ENCODE measurements around the gene HS1BP3. TPM values are rescaled to one million over a fixed set of nuclear protein-coding genes. Genes with fewer than 3 reads are reported as not detected.

HS1BP3 gene
- total RNA-seq, 1 experiment from 2014 or later = 15.9 TPM

GRCh38 chr2:20600756-20601325 is 50.1 kb downstream of the HS1BP3 start:
- no peak for DNase-seq (ENCODE audit: low read depth)

GRCh38 chr2:20599861-20600461 is 50.9 kb downstream of the HS1BP3 start:
- DNase-seq (ENCODE audit: low read depth) = peak; percentile 72

GRCh38 chr2:20599001-20599600 is 51.8 kb downstream of the HS1BP3 start:
- peak; percentile 71 for DNase-seq (ENCODE audit: low read depth)

GRCh38 chr2:20597860-20598183 is 53.1 kb downstream of the HS1BP3 start:
- no peak for DNase-seq (ENCODE audit: low read depth)

GRCh38 chr2:20596973-20597859 is 53.7 kb downstream of the HS1BP3 start:
- DNase-seq (ENCODE audit: low read depth) = peak; percentile 51

- peak; percentile 25 for DNase-seq (ENCODE audit: low read depth)
Observed at GRCh38 chr2:20596193-20596972, 54.5 kb downstream of the HS1BP3 start.

- DNase-seq (ENCODE audit: low read depth) = peak; percentile 95
Observed at GRCh38 chr2:20595439-20596192, 55.3 kb downstream of the HS1BP3 start.

- no peak for DNase-seq (ENCODE audit: low read depth)
Observed at GRCh38 chr2:20594957-20595356, 55.9 kb downstream of the HS1BP3 start.

GRCh38 chr2:20594048-20594750 is 56.7 kb downstream of the HS1BP3 start:
- no peak for DNase-seq (ENCODE audit: low read depth)

- peak; percentile 94 for DNase-seq (ENCODE audit: low read depth)
Observed at GRCh38 chr2:20593072-20594034, 57.5 kb downstream of the HS1BP3 start.

- no peak for DNase-seq (ENCODE audit: low read depth)
Observed at GRCh38 chr2:20592106-20593071, 58.5 kb downstream of the HS1BP3 start.

- DNase-seq (ENCODE audit: low read depth) = peak; percentile 78
Observed at GRCh38 chr2:20590704-20591515, 60.0 kb downstream of the HS1BP3 start.

GRCh38 chr2:20589975-20590703 is 60.8 kb downstream of the HS1BP3 start:
- DNase-seq (ENCODE audit: low read depth) = peak; percentile 81

GRCh38 chr2:20588918-20589871 is 61.7 kb downstream of the HS1BP3 start:
- DNase-seq (ENCODE audit: low read depth) = no peak

Measured in RPMI7951 (cell line).